RWPE2 (cell line): ENCODE measurements around the gene PRDM16.

Experiments used
- ATAC-seq: fragments of 200-7000 bp; cut with Tn5 transposase; 3 replicates; pipeline ENCODE4 v1.9.1; 2021; ENCODE audit warnings: low read depth
- DNase-seq: peaks from one replicate; pipeline ENCODE4 v3.0.0-alpha.2; 2020; ENCODE audit warnings: low spot score
- H3K27ac ChIP-seq: fragments of 450-650 bp; 2 replicates; pipeline ENCODE4 v1.5.1; 2017; ENCODE audit warnings: mild to moderate bottlenecking; ENCODE audit not compliant: poor library complexity, severe bottlenecking
- H3K27me3 ChIP-seq: fragments of 250-450 bp; sonication (Bioruptor Pico); 2 replicates; pipeline ENCODE4 v1.5.1; 2021; ENCODE audit warnings: mild to moderate bottlenecking, moderate library complexity; ENCODE audit not compliant: insufficient read depth, poor library complexity, severe bottlenecking
- H3K36me3 ChIP-seq: fragments of 250-450 bp; sonication (Bioruptor Pico); 2 replicates; pipeline ENCODE4 v1.5.1; 2020; ENCODE audit warnings: low read depth, mild to moderate bottlenecking, moderate library complexity
- H3K4me1 ChIP-seq: fragments of 250-450 bp; sonication (Bioruptor Pico); 2 replicates; pipeline ENCODE4 v1.5.1; 2021; ENCODE audit warnings: mild to moderate bottlenecking, moderate library complexity; ENCODE audit not compliant: insufficient read depth, poor library complexity, severe bottlenecking
- H3K4me3 ChIP-seq: fragments of 250-450 bp; sonication (Bioruptor Pico); 2 replicates; pipeline ENCODE4 v1.5.1; 2021; ENCODE audit warnings: mild to moderate bottlenecking, moderate library complexity; ENCODE audit not compliant: severe bottlenecking
- H3K9me3 ChIP-seq: fragments of 250-450 bp; sonication (Bioruptor Pico); 2 replicates; pipeline ENCODE4 v1.5.1; 2021; ENCODE audit warnings: mild to moderate bottlenecking, moderate library complexity; ENCODE audit not compliant: severe bottlenecking
- TF ChIP-seq, protein P1 (sequence below): fragments of 450-650 bp; IDR thresholded peaks from one replicate; pipeline ENCODE4 v1.5.1; 2017; ENCODE audit warnings: mild to moderate bottlenecking, moderate library complexity; ENCODE audit not compliant: poor library complexity, severe bottlenecking

Gene PRDM16

DNA sequence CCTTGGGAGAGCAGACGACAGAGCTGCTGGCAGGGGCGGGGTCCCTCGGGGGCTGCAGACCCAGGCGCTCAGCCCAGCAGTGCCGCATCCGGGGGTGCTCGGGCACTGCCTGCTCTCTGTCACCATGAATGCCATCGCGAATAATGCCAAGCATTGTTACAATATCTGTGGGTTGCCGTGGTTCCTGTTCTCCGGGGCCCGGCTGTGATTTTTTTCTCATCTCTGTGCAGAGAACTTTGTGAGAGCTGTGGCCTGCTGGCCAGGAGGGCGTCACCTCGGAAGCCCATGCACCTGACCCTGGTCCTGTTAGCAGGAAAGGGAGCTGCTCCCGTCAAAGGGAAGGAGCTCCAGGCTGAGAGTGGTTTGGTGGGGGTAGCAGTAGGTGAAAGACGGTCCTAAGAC, 70.4 kb downstream of the PRDM16 start:
- ATAC-seq, result no peak
- H3K36me3 ChIP-seq, result no peaks in the 10 kb centered on the region
- DNase-seq, result no peak
- peaks cover 2% of the 10 kb centered on the region for H3K9me3 ChIP-seq
- no peaks in the 10 kb centered on the region for H3K4me1 ChIP-seq
- H3K4me3 ChIP-seq, result no peak overlapping the region
- peaks cover 35% of the 10 kb centered on the region for H3K27me3 ChIP-seq
- TF ChIP-seq, protein P1, sequence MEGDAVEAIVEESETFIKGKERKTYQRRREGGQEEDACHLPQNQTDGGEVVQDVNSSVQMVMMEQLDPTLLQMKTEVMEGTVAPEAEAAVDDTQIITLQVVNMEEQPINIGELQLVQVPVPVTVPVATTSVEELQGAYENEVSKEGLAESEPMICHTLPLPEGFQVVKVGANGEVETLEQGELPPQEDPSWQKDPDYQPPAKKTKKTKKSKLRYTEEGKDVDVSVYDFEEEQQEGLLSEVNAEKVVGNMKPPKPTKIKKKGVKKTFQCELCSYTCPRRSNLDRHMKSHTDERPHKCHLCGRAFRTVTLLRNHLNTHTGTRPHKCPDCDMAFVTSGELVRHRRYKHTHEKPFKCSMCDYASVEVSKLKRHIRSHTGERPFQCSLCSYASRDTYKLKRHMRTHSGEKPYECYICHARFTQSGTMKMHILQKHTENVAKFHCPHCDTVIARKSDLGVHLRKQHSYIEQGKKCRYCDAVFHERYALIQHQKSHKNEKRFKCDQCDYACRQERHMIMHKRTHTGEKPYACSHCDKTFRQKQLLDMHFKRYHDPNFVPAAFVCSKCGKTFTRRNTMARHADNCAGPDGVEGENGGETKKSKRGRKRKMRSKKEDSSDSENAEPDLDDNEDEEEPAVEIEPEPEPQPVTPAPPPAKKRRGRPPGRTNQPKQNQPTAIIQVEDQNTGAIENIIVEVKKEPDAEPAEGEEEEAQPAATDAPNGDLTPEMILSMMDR, result no peak
- H3K27ac ChIP-seq, result no peak overlapping the region

DNA sequence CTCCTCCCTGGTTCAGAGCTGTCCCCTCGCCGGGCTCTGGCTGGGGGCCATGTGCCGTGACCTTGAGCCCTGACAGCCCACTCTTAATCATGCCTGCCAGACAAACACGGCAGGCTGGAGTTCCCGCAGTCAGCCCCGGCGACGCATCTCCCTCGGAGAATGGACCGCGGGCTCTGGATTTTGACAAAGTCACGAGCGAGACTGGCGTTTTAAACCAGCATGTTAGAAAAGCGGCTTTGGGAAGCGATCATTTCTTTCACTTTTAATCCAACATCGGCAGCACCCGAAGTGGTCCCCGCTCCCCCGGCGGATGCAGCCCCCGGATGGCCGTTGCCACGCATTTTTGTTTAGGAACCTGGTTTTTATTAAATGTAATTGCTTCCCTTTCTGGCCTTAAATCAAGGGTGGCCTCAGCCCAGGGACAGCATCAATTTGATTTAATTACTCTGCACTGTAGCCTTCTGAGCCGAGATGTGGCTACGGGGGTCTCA, 70.9 kb downstream of the PRDM16 start:
- no peaks in the 10 kb centered on the region for H3K4me1 ChIP-seq
- no peak overlapping the region for H3K27ac ChIP-seq
- H3K36me3 ChIP-seq, result no peaks in the 10 kb centered on the region
- no peak overlapping the region for H3K4me3 ChIP-seq
- ATAC-seq, result no peak
- peaks cover 35% of the 10 kb centered on the region for H3K27me3 ChIP-seq
- TF ChIP-seq, protein P1, result no peak
- DNase-seq, result no peak
- H3K9me3 ChIP-seq, result peaks cover 2% of the 10 kb centered on the region

DNA sequence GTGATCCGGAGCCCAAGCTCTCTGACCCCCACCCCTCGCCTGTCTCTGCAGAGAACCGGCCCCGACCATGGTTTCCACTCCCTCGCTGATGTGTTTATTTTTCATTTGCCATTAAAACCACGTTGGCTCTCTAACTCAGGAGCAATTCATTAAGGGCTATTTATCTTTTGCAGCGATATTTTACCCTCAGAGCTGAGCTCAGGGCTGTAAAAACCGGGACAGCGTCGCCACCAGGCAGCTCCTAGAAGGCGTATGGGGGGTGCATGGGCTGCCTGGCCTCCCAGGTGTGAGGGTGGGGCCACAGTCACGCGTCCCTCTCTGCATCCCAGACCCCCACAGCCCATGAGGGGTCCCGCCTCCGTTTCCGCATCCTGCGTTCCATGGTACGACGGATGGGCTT, 71.4 kb downstream of the PRDM16 start:
- H3K9me3 ChIP-seq, result peaks cover 2% of the 10 kb centered on the region
- TF ChIP-seq, protein P1, result no peak
- no peaks in the 10 kb centered on the region for H3K4me1 ChIP-seq
- H3K36me3 ChIP-seq, result no peaks in the 10 kb centered on the region
- no peak overlapping the region for H3K27ac ChIP-seq
- ATAC-seq (no peak), DNase-seq (no peak)
- H3K4me3 ChIP-seq, result no peak overlapping the region
- peaks cover 33% of the 10 kb centered on the region for H3K27me3 ChIP-seq

DNA sequence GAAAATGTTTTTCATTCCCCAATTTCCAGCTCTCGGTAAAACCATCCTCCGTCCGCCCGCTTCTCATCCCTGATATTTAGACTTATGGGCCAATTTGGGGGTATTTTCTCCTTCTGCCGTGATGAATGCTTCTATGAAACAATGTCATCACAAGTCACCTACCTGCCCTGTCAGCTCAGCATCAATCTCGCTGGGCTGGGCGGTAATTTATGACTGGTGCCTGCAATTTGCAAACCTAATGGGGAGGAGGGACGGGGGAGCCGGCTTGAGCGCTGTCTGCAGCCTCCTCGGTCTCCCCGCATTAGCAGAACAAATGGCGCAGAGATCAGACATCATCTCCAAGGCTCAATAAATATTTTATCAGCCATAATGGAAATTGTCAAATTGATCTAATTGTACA, 72.1 kb downstream of the PRDM16 start:
- no peak overlapping the region for H3K4me3 ChIP-seq
- H3K9me3 ChIP-seq, result no peaks in the 10 kb centered on the region
- TF ChIP-seq, protein P1, result no peak
- H3K36me3 ChIP-seq, result no peaks in the 10 kb centered on the region
- H3K27me3 ChIP-seq, result peaks cover 29% of the 10 kb centered on the region
- H3K4me1 ChIP-seq, result no peaks in the 10 kb centered on the region
- no peak overlapping the region for H3K27ac ChIP-seq
- ATAC-seq, result no peak
- DNase-seq, result no peak

DNA sequence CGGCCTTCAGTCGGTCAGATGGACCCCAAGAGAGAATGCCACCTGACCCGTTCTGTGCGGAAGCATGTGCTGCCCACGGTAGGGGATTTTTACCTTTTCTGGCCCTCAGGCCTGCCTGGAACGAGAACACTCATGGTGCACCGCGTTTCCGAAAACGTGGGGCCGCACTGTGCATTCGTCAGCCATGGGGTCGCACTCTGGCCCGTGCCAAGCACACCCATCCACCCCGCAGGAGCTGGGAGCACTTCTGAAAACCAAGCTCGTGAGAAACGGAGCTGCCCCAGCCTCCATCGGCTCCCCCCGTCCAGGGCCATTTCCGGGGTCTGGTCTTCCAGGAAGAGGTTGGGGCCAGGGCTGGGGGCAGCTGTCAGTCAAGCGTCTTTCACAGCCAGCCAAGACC, 72.8 kb downstream of the PRDM16 start:
- Histone ChIP-seq H3K27ac (no peak overlapping the region), H3K4me1 (no peaks in the 10 kb centered on the region), H3K4me3 (no peak overlapping the region), H3K27me3 (peaks cover 29% of the 10 kb centered on the region), H3K9me3 (no peaks in the 10 kb centered on the region), H3K36me3 (no peaks in the 10 kb centered on the region)
- TF ChIP-seq, protein P1, result no peak
- DNase-seq (no peak), ATAC-seq (no peak)
